T-helper 17 cell (primary cell): ENCODE data around the gene ASCL1. TPM values are rescaled to one million over a fixed set of nuclear protein-coding genes. Genes with fewer than 3 reads are reported as not detected.

Experiments used
- total RNA-seq, 4 donors: library from RNA in 2 of 4; stranded (reverse) in 2 of 4; gene quantifications; one replicate each; pipeline ENCODE4 v1.2.3 and lab custom pipeline; 2022 to 2026

ASCL1 gene
- total RNA-seq, 2 donors from 2014 or later: not detected

Other genes with a start within 250 kb of the ASCL1 start
- gene PAH, start 40.4 kb upstream of the ASCL1 start, total RNA-seq: 1 to 10 TPM in 1 of 2 donors, under 1 TPM in 1; 0.15 to 1.4 TPM